Activated CD8-positive, alpha-beta memory T cell treated with anti-CD3 and anti-CD28 coated beads, Interleukin-2, amount 10 ng/mL, durations not matched to agents 7 days and 5 days (primary cell): ENCODE data around the gene ANO5. TPM values are rescaled to one million over a fixed set of nuclear protein-coding genes. Genes with fewer than 3 reads are reported as not detected.

ENCODE experiments used
- ATAC-seq: fragments of 150-1000 bp; cut with Tn5 transposase; one replicate; pipeline ENCODE4 v1.10.0; 2021; ENCODE audit warnings: moderate library complexity
- CTCF ChIA-PET: fragments of 350-600 bp; sonication (Branson Sonifier 250); formaldehyde crosslinking; loops from one replicate; lab custom pipeline; 2021; ENCODE audit warnings: antibody characterized with exemption; lab: Charles Lee
- DNase-seq: peaks from one replicate; pipeline ENCODE4 v3.0.0-alpha.2; 2020
- H3K27ac Mint-ChIP-seq: one replicate; pipeline ENCODE4 v1.8.0; 2021; ENCODE audit warnings: mild to moderate bottlenecking, mixed read lengths
- H3K27me3 Mint-ChIP-seq: one replicate; pipeline ENCODE4 v1.8.0; 2021; ENCODE audit warnings: mixed read lengths
- H3K36me3 Mint-ChIP-seq: one replicate; pipeline ENCODE4 v1.8.0; 2021; ENCODE audit warnings: mild to moderate bottlenecking, mixed read lengths
- H3K4me1 Mint-ChIP-seq: one replicate; pipeline ENCODE4 v1.8.0; 2021; ENCODE audit warnings: mixed read lengths
- H3K4me3 Mint-ChIP-seq: one replicate; pipeline ENCODE4 v1.8.0; 2021; ENCODE audit warnings: mild to moderate bottlenecking, moderate library complexity, mixed read lengths
- H3K9me3 Mint-ChIP-seq: one replicate; pipeline ENCODE4 v1.8.0; 2022; ENCODE audit warnings: low read depth, mixed read lengths
- total RNA-seq, 2 experiments: library from RNA; stranded (reverse); gene quantifications; one replicate each; pipeline ENCODE4 v1.2.3, GENCODE V29; 2021

The ANO5 gene
- total RNA-seq, 2 experiments from 2014 or later: 0.12 to 0.16 TPM

DNA sequence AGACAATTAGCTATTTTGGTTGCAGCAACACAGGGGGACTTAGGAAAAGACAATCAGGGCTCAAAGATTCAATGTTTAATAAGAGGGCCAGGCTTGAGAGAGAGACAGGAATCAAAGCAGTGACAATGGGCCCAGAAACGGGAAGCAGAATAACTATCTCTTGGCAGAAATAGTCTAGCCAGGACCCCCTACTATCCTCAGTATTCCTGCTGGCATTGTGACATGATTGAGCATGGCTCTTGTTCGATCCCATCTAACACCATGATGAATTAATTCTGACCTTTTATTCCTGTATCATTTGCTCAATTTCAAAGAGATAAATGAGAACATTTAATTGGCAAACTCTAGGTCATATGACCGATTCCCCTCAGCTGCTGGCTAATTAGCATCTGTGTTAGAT lies 12.8 kb upstream of the ANO5 start:
- no peaks in the 10 kb centered on the region for H3K4me1 Mint-ChIP-seq

DNA sequence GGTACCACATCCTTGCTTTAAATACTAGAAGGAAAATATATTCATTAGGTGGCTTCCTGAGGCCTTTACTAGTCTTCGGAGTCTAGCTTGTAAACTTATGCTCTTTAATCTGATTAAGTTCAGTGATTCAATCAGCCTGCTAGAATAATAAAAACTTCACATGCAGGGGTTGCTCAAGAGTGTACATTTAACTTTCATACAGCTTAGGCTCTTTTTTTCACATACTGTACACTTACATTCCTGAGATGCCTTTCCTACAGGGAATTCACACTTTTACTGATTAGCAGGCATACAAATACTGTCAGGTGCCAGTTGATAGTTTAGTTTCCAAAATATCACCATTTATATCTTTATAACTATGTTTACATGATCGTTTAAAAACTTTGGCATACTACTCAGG lies 3.2 kb upstream of the ANO5 start:
- Mint-ChIP-seq H3K27me3 (peaks cover 28% of the 10 kb centered on the region), H3K9me3 (peaks cover 2% of the 10 kb centered on the region), H3K4me3 (no peak overlapping the region), H3K27ac (no peak overlapping the region), H3K36me3 (no peaks in the 10 kb centered on the region), H3K4me1 (peaks cover 2% of the 10 kb centered on the region)
- ATAC-seq: no peak
- no peak for DNase-seq
- CTCF ChIA-PET: no interaction called here

More for the DNA sequence above, 12.8 kb upstream of the ANO5 start:
- ATAC-seq (no peak), DNase-seq (no peak)
- Mint-ChIP-seq H3K4me3 (no peak overlapping the region), H3K27ac (no peak overlapping the region), H3K9me3 (no peaks in the 10 kb centered on the region), H3K36me3 (no peaks in the 10 kb centered on the region), H3K27me3 (no peaks in the 10 kb centered on the region)
- CTCF ChIA-PET: no interaction called here

DNA sequence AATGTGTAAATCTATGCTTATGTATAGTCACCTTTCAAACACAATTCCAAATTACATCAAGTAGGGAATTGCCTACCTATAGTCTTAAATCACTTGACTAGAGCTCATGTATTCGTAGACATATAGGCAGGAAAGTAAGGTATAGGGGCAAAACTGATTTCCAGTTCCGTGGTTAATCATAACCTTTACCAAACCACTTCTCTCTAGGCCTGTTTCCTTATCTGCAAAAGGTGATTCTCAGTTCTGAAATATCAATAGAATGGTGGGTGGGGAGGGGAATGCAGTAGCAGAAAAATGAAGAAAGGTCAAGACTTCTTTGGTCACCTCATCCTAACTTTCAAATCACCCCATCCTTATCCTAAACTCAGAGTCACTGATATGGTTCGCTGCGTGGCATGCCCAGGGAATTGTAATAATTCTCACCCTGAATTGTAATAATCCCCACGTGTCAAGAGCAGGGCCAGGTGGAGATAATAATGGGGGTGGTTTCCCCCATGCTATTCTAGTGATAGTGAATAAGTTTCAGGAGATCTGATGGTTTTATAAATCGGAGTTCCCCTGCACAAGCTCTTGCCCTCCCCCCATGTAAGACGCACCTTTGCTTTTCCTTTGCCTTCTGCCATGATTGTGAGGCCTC lies 1.9 kb upstream of the ANO5 start:
- ATAC-seq: no peak
- CTCF ChIA-PET: no interaction called here
- Mint-ChIP-seq H3K4me3 (no peak overlapping the region), H3K4me1 (peaks cover 2% of the 10 kb centered on the region), H3K36me3 (no peaks in the 10 kb centered on the region), H3K27me3 (peaks cover 31% of the 10 kb centered on the region), H3K9me3 (peaks cover 2% of the 10 kb centered on the region), H3K27ac (no peak overlapping the region)
- no peak for DNase-seq

DNA sequence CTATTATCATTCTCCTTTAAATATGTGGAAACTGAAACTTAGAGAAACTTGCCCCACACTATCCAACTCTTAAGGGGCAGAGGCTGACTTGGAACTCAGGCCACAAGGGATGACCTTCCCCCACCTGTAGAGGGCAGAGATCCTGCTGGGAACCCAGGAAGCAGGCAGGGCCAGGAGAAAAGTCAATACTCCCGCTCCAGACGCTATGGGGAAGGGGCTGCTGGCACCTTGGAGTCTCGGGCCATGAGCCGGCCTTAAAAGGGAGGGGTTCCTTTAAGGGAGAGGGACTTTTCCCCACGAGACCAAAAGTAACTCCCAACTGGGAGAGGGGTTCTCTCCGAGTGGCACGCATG lies 620 bp upstream of the ANO5 start:
- peaks cover 2% of the 10 kb centered on the region for H3K4me1 Mint-ChIP-seq
- ATAC-seq (no peak), DNase-seq (no peak)
- CTCF ChIA-PET: no interaction called here
- H3K27me3 Mint-ChIP-seq: peaks cover 31% of the 10 kb centered on the region
- H3K4me3 Mint-ChIP-seq: no peak overlapping the region
- no peak overlapping the region for H3K27ac Mint-ChIP-seq
- H3K9me3 Mint-ChIP-seq: peaks cover 2% of the 10 kb centered on the region
- no peaks in the 10 kb centered on the region for H3K36me3 Mint-ChIP-seq

DNA sequence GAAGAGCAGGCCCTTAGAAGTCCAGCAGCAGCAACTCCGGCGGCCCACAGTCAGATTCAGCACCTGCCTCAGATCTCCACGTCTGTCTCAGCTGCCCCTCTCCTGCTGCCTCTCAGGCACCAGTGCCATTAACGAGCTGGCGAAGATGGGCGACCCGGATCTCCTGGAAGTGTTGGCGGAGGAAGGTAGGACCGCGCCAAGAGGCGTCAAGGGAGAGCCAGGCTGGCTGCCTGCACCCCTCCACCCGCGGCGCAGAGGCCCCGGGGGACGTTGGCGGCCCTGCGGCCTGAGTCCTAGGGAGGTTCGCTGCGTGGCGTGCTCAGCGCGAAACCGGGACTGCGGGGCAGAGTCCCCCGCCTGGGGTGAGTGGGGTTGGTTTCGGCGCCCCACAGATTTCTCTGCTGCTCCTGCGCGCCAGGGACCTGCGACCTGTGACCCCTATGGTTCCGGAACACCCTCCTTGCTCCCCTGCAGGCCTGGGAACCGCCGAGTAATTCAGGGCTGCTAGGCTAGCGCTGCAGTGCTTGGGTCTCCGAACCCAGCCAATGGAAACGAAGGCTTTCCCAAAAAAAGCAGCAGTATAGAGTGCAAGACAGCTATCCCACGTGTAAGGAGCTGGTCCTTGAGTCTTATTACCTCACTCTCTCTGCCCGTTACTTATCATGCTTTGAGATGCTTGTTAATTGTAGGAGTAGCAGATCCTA lies 615 bp downstream of the ANO5 start:
- no peaks in the 10 kb centered on the region for H3K36me3 Mint-ChIP-seq
- CTCF ChIA-PET: interaction anchor here (0.7 kb wide), 1 partner anchor 15 kb away, joined by 3 read pairs; no protein-coding TSS in a partner anchor
- peaks cover 2% of the 10 kb centered on the region for H3K9me3 Mint-ChIP-seq
- H3K4me3 Mint-ChIP-seq: no peak overlapping the region
- DNase-seq (no peak), ATAC-seq (no peak)
- peaks cover 31% of the 10 kb centered on the region for H3K27me3 Mint-ChIP-seq
- no peak overlapping the region for H3K27ac Mint-ChIP-seq
- H3K4me1 Mint-ChIP-seq: peaks cover 2% of the 10 kb centered on the region

DNA sequence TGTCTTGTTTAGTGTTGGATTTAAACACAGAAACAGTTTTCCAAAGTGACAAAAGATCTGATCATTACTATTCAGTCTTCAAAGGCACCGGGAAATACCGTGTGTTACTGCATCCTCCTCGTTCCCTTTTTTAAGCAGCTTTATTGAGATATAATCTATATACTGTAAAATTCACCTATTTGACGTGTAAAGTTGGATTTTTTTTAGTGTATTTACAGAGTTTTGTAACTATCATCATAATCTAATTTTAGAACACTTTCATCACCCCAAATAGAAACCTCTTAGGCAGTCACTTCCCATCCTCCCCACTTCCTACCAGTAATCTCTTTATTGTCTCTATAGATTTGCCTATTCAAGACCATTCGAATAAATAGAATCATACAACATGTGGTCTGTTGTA lies 1.4 kb downstream of the ANO5 start:
- ATAC-seq: no peak
- DNase-seq: no peak
- Mint-ChIP-seq H3K4me3 (no peak overlapping the region), H3K27ac (no peak overlapping the region), H3K27me3 (peaks cover 31% of the 10 kb centered on the region), H3K4me1 (peaks cover 2% of the 10 kb centered on the region), H3K9me3 (peaks cover 2% of the 10 kb centered on the region), H3K36me3 (no peaks in the 10 kb centered on the region)
- CTCF ChIA-PET: interaction anchor here (0.7 kb wide), 1 partner anchor 15 kb away, joined by 3 read pairs; no protein-coding TSS in a partner anchor

DNA sequence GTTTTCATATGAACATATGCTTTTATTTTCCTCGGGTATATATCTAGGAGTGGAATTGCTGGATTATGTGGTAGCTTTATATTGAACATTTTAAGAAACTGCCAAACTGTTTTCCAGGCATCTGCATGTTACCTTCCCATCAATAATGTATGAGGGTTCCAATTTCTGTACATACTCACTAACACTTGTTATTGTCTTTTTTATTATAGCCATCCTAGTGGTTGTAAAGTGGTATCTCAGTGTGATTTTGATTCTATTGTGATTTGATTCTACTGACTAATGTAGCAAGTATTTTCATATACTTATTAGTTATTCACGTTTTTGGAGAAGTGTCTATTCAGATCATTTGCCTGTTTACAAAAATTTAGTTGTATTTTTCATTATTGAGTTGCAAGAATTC lies 2.0 kb downstream of the ANO5 start:
- no peak overlapping the region for H3K4me3 Mint-ChIP-seq
- ATAC-seq: no peak
- H3K27ac Mint-ChIP-seq: no peak overlapping the region
- DNase-seq: no peak
- CTCF ChIA-PET: no interaction called here
- H3K36me3 Mint-ChIP-seq: no peaks in the 10 kb centered on the region
- H3K27me3 Mint-ChIP-seq: peaks cover 31% of the 10 kb centered on the region
- peaks cover 2% of the 10 kb centered on the region for H3K9me3 Mint-ChIP-seq
- peaks cover 2% of the 10 kb centered on the region for H3K4me1 Mint-ChIP-seq

DNA sequence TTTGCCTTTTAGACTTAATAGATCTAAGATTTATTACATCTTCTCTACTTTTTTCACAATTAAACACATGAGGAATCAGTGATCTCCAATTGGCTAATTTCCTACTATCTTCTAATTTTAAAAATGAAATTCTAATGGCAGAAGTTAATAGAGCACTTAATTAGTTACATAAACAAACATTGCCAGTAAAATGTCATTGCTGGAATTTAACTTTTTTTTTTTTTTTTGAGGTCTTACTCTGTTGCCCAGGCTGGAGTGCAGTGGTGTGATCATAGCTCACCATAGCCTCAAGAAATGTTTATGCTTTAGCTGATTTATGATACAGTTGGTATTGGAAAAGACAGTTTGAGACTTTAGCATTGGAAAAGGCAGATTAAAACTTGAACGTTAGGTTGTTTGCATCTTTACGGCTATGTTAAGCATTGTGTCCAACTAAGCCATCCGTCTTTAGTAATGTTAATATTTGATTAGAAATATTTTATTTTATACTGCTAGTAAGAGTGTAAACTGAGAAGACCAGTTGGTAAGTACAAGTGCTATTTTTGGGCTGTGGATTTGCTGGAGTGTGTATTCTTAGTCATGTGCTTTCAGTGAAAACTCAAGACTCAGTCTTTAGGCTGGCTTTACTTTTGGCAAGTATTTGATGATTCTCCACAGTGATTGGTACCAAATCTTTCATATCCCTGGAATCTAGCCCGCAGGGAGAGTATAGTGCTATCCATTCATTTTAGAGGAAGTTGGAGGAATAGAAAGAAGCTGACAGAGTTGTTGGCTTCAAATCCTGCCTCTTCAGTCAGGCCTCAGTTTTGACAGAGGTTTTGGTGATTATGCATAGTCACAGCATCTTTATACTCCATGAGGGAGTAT lies 4.5 kb downstream of the ANO5 start:
- H3K27ac Mint-ChIP-seq: no peak overlapping the region
- ATAC-seq (no peak), DNase-seq (no peak)
- CTCF ChIA-PET: no interaction called here
- no peaks in the 10 kb centered on the region for H3K36me3 Mint-ChIP-seq
- H3K4me1 Mint-ChIP-seq: peaks cover 2% of the 10 kb centered on the region
- peaks cover 25% of the 10 kb centered on the region for H3K27me3 Mint-ChIP-seq
- no peaks in the 10 kb centered on the region for H3K9me3 Mint-ChIP-seq
- no peak overlapping the region for H3K4me3 Mint-ChIP-seq

DNA sequence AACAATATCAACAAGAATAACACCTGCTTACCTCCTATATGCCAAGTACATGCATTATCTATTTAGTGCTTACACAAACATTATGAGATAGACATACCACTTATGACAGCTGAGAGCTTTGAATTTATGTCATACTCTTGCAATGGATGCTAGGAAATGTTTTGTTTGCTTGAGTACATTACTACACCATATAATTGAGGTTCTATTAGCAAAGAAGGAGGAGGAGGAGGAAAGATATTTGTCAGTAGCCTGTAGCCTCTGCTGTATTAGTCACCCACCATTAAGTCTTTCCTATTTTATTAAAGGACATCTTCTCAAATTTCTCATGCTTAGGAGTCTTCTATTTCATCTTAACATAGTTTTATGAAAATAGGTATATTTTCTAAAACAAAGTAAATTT lies 6.4 kb downstream of the ANO5 start:
- Mint-ChIP-seq H3K9me3 (no peaks in the 10 kb centered on the region), H3K27ac (no peak overlapping the region), H3K4me3 (no peak overlapping the region), H3K27me3 (peaks cover 7% of the 10 kb centered on the region), H3K4me1 (peaks cover 2% of the 10 kb centered on the region), H3K36me3 (no peaks in the 10 kb centered on the region)
- DNase-seq (no peak), ATAC-seq (no peak)
- CTCF ChIA-PET: no interaction called here

DNA sequence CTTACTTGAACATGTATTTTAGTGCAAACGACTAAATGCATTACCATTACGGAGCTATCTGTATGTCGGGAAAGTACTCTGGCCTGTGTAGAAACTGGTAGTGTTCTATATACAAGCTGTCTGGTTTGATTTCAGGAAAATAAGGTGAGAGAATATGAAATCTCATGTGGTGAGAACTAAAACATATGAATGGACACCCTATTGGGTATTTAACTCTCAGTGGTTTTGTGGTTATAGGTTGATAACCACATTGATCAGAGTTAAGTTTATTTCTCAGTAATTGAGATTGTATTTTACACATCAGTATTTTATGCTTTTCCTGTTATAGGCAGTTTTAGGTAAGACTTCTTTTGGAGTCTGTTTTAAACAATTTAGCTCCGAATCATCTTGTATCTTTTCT lies 10.4 kb downstream of the ANO5 start:
- Mint-ChIP-seq H3K36me3 (no peaks in the 10 kb centered on the region), H3K4me1 (peaks cover 2% of the 10 kb centered on the region), H3K9me3 (no peaks in the 10 kb centered on the region), H3K27me3 (no peaks in the 10 kb centered on the region), H3K4me3 (no peak overlapping the region), H3K27ac (no peak overlapping the region)
- CTCF ChIA-PET: no interaction called here
- DNase-seq (no peak), ATAC-seq (no peak)

DNA sequence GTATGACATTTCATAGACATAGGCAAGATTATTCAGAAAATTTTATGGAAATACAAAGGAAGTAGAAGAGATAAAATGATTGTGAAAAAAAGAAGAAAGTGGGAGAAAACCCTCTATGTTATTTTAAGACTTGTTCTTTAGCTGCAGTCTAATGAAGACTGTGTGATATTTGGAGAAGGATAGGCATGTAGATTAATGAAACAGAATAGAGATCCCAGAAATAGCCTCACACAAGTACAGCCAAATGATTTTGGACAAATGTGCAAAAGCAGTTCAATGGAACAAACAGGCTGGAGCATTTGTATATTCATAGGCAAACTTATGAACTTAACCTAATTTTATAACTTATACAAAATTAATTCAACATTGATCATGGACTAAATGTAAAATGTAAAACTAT lies 14.3 kb downstream of the ANO5 start:
- no peak overlapping the region for H3K4me3 Mint-ChIP-seq
- H3K27me3 Mint-ChIP-seq: no peaks in the 10 kb centered on the region
- DNase-seq (no peak), ATAC-seq (no peak)
- CTCF ChIA-PET: no interaction called here
- H3K27ac Mint-ChIP-seq: no peak overlapping the region
- H3K36me3 Mint-ChIP-seq: no peaks in the 10 kb centered on the region
- peaks cover 2% of the 10 kb centered on the region for H3K4me1 Mint-ChIP-seq
- no peaks in the 10 kb centered on the region for H3K9me3 Mint-ChIP-seq

DNA sequence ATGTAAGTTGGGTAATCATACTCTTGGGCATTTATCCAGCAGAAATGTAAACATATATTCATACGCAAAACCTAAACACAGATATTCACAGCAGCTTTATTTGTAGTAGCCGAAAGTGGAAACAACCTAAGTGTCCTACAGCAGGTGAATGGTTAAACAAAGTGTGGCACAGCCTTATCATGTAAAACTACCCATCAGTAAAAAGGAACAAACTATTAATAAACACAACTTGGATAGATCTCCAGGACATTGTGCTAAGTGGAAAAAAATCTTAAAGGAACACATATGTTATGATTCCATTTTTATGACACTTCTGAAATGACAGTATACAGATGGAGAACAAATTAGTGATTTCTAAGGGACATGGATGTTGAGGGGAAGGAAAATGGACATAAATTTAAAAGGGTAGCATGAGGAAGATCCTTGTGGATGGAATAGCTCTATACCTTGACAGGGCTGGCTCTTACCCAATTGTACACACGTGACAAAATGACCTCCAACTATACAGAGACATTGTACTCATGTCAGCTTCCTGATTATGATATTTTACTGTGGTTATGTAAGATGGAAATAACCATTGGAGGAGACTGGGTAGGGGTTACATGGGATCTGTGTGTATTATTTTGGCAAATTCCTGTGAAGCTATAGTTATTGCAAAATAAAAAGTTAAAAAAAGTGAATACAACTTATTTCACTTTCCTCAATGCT lies 15.4 kb downstream of the ANO5 start:
- ATAC-seq: no peak

DNA sequence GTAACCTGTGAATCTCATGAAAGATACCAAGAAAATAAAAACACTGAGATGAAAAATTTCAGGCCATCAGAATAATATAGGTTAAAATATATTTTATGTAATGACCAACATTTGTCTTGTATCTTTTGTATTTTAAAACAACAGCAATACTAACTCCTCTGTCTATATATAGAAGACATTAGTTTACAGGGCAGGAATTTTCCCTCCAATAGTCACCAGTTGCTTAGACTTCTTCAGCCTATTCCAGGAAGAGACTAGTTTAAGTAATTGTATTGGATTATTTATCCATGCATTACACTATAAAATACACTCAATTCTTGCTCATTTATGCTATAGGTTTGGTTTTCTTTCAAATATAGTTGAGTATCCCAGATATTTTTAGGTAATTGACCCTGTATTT lies 24.1 kb downstream of the ANO5 start:
- CTCF ChIA-PET: no interaction called here
- H3K27ac Mint-ChIP-seq: no peak overlapping the region
- no peaks in the 10 kb centered on the region for H3K4me1 Mint-ChIP-seq
- DNase-seq: no peak
- H3K9me3 Mint-ChIP-seq: no peaks in the 10 kb centered on the region
- no peaks in the 10 kb centered on the region for H3K36me3 Mint-ChIP-seq
- ATAC-seq: no peak
- H3K4me3 Mint-ChIP-seq: no peak overlapping the region
- no peaks in the 10 kb centered on the region for H3K27me3 Mint-ChIP-seq

More for the DNA sequence above, 15.4 kb downstream of the ANO5 start:
- H3K4me1 Mint-ChIP-seq: no peaks in the 10 kb centered on the region
- no peak for DNase-seq
- H3K9me3 Mint-ChIP-seq: no peaks in the 10 kb centered on the region
- H3K36me3 Mint-ChIP-seq: no peaks in the 10 kb centered on the region
- H3K27me3 Mint-ChIP-seq: no peaks in the 10 kb centered on the region
- no peak overlapping the region for H3K27ac Mint-ChIP-seq
- CTCF ChIA-PET: interaction anchor here (1.0 kb wide), 1 partner anchor 14 kb away, joined by 3 read pairs; no protein-coding TSS in a partner anchor
- no peak overlapping the region for H3K4me3 Mint-ChIP-seq
